ENCODE data around the gene MALRD1.

Gene MALRD1

DNA sequence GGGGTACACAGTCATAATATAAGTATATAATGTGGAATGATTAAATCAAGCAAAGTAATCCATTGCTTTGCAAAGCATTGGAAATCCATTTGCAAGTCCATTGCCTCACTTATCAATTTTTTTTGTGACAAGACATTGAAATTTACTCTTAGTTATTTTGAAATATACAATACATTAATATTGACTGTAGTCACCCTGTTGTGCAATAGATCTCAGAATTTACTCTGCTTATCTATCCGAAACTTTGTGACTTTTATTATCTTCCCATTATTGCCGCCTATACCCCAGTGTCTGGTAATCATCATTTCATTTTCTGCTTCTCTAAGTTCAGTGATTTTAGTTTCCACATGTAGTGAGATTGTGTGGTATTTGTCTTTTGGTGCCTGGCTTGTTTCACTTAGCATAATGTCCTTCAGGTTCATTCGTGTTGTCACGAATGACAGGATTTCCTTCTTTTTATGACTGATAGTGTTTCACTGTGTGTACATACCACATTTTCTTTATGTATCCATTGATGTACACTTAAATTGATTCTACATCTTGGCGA is 5.8 kb downstream of the MALRD1 start:
- no peak for TF ChIP-seq SIN3A (IDR thresholded peaks at IDR 0.05; ENCODE audit: borderline replicate concordance, insufficient read depth, low read length)

GRCh38 chr10:19058046-19058445 is 9.4 kb downstream of the MALRD1 start:
- TF ChIP-seq REST (IDR thresholded peaks at IDR 0.05; ENCODE audit: insufficient read depth in 1 of 2, low read depth in 2 of 2, low read length in 2 of 2): no peak
- TF ChIP-seq TAF1 (IDR thresholded peaks at IDR 0.05; ENCODE audit: borderline replicate concordance, insufficient read depth, low read length): no peak
- TF ChIP-seq SIN3A (IDR thresholded peaks at IDR 0.05; ENCODE audit: borderline replicate concordance, insufficient read depth, low read length): no peak

DNA sequence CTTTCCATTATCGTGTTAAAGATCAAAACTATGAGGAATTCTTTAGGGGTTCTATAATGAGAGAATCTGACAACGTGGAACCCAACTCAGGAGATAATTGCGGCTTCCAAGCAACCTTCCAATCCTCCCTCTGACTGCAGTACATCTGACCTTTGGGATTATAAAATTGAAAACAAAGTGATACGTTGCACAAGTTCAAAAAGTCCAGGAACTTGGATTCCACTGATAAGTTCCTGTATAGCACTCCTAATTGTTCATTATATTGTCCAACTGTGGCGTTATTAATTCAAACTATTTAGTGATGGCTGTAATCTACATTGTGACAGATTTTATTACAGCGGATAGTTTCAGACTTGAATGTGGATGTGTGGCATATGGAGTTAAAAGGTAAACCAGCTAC is 15.4 kb downstream of the MALRD1 start:
- no peak for TF ChIP-seq POLR2AphosphoS5 (IDR thresholded peaks at IDR 0.05; ENCODE audit: low read depth, low read length)
- TF ChIP-seq TAF1 (IDR thresholded peaks at IDR 0.05; ENCODE audit: borderline replicate concordance, insufficient read depth, low read length): no peak
- TF ChIP-seq SIN3A (IDR thresholded peaks at IDR 0.05; ENCODE audit: borderline replicate concordance, insufficient read depth, low read length): no peak
- no peak for TF ChIP-seq REST (IDR thresholded peaks at IDR 0.05; ENCODE audit: insufficient read depth in 1 of 2, low read depth in 2 of 2, low read length in 2 of 2)
- TF ChIP-seq FOXP2 (optimal IDR thresholded peaks at IDR 0.05; ENCODE audit: borderline replicate concordance, extremely low read depth, extremely low read length, insufficient read depth): no peak

DNA sequence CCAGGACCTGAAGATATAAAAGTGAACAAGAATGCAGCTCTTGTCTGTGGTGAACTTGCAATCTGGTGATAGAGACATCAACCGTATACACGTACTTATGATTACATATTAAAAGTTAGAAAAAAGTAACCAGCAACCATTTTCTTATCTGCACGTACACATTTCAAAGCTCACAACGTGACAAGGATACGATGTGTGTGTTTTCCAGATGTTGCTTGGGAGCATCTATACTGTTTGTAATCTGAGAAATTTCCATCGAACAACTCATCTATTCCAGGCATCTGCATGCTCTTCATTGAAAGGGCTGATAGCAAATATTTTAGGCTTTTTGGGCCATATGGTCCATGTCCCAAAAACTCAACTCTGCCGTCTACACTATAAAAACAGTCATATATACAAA is 23.3 kb downstream of the MALRD1 start:
- no peak for TF ChIP-seq FOXP2 (optimal IDR thresholded peaks at IDR 0.05; ENCODE audit: borderline replicate concordance, extremely low read depth, extremely low read length, insufficient read depth)
- no peak for TF ChIP-seq REST (IDR thresholded peaks at IDR 0.05; ENCODE audit: insufficient read depth in 1 of 2, low read depth in 2 of 2, low read length in 2 of 2)

GRCh38 chr10:19077276-19077675 is 28.7 kb downstream of the MALRD1 start:
- TF ChIP-seq POLR2AphosphoS5 (IDR thresholded peaks at IDR 0.05; ENCODE audit: low read depth, low read length) (no peak), REST (IDR thresholded peaks at IDR 0.05; ENCODE audit: insufficient read depth in 1 of 2, low read depth in 2 of 2, low read length in 2 of 2) (no peak), TAF1 (IDR thresholded peaks at IDR 0.05; ENCODE audit: borderline replicate concordance, insufficient read depth, low read length) (no peak), SIN3A (IDR thresholded peaks at IDR 0.05; ENCODE audit: borderline replicate concordance, insufficient read depth, low read length) (no peak), FOXP2 (optimal IDR thresholded peaks at IDR 0.05; ENCODE audit: borderline replicate concordance, extremely low read depth, extremely low read length, insufficient read depth) (no peak)

Measured in PFSK-1 (cell line).